ENCODE measurements around the gene AQR.

The AQR gene

GRCh38 chr15:34944936-34945335, 24.6 kb downstream of the AQR start:
- TF ChIP-seq SIN3A (IDR thresholded peaks at IDR 0.05; ENCODE audit: borderline replicate concordance, insufficient read depth, low read length) (no peak), FOXP2 (optimal IDR thresholded peaks at IDR 0.05; ENCODE audit: borderline replicate concordance, extremely low read depth, extremely low read length, insufficient read depth) (no peak), REST (IDR thresholded peaks at IDR 0.05; ENCODE audit: insufficient read depth in 1 of 2, low read depth in 2 of 2, low read length in 2 of 2) (no peak), TAF1 (IDR thresholded peaks at IDR 0.05; ENCODE audit: borderline replicate concordance, insufficient read depth, low read length) (no peak), POLR2AphosphoS5 (IDR thresholded peaks at IDR 0.05; ENCODE audit: low read depth, low read length) (no peak)

- TF ChIP-seq TAF1 (IDR thresholded peaks at IDR 0.05; ENCODE audit: borderline replicate concordance, insufficient read depth, low read length) (no peak), FOXP2 (optimal IDR thresholded peaks at IDR 0.05; ENCODE audit: borderline replicate concordance, extremely low read depth, extremely low read length, insufficient read depth) (no peak), REST (IDR thresholded peaks at IDR 0.05; ENCODE audit: insufficient read depth in 1 of 2, low read depth in 2 of 2, low read length in 2 of 2) (no peak), POLR2AphosphoS5 (IDR thresholded peaks at IDR 0.05; ENCODE audit: low read depth, low read length) (no peak), SIN3A (IDR thresholded peaks at IDR 0.05; ENCODE audit: borderline replicate concordance, insufficient read depth, low read length) (no peak)
Measured at GRCh38 chr15:34943711-34944110, 25.8 kb downstream of the AQR start.

- no peak for TF ChIP-seq POLR2AphosphoS5 (IDR thresholded peaks at IDR 0.05; ENCODE audit: low read depth, low read length)
- no peak for TF ChIP-seq FOXP2 (optimal IDR thresholded peaks at IDR 0.05; ENCODE audit: borderline replicate concordance, extremely low read depth, extremely low read length, insufficient read depth)
- TF ChIP-seq TAF1 (IDR thresholded peaks at IDR 0.05; ENCODE audit: borderline replicate concordance, insufficient read depth, low read length), result no peak
- no peak for TF ChIP-seq SIN3A (IDR thresholded peaks at IDR 0.05; ENCODE audit: borderline replicate concordance, insufficient read depth, low read length)
- no peak for TF ChIP-seq REST (IDR thresholded peaks at IDR 0.05; ENCODE audit: insufficient read depth in 1 of 2, low read depth in 2 of 2, low read length in 2 of 2)
Measured at GRCh38 chr15:34942363-34942762, 27.2 kb downstream of the AQR start.

GRCh38 chr15:34941831-34942230, 27.7 kb downstream of the AQR start:
- no peak for TF ChIP-seq POLR2AphosphoS5 (IDR thresholded peaks at IDR 0.05; ENCODE audit: low read depth, low read length)

GRCh38 chr15:34941185-34941698, 28.3 kb downstream of the AQR start:
- no peak for TF ChIP-seq TAF1 (IDR thresholded peaks at IDR 0.05; ENCODE audit: borderline replicate concordance, insufficient read depth, low read length)
- TF ChIP-seq SIN3A (IDR thresholded peaks at IDR 0.05; ENCODE audit: borderline replicate concordance, insufficient read depth, low read length), result no peak
- no peak for TF ChIP-seq POLR2AphosphoS5 (IDR thresholded peaks at IDR 0.05; ENCODE audit: low read depth, low read length)
- TF ChIP-seq REST (IDR thresholded peaks at IDR 0.05; ENCODE audit: insufficient read depth in 1 of 2, low read depth in 2 of 2, low read length in 2 of 2), result no peak
- TF ChIP-seq FOXP2 (optimal IDR thresholded peaks at IDR 0.05; ENCODE audit: borderline replicate concordance, extremely low read depth, extremely low read length, insufficient read depth), result no peak

All from PFSK-1 (cell line).